Kidney capillary endothelial cell (primary cell): Measurements from ENCODE around the gene DXO.

Source experiments
- DNase-seq: peaks from one replicate; pipeline ENCODE4 v3.0.0-alpha.2; 2018; ENCODE audit warnings: low spot score

The DXO gene

GRCh38 chr6:31928672-31928939 lies 43.3 kb downstream of the DXO start:
- no peak for DNase-seq

- no peak for DNase-seq
These were observed 43.9 kb downstream of the DXO start for GRCh38 chr6:31927863-31928671.

- no peak for DNase-seq
These were observed 44.6 kb downstream of the DXO start, which contains the start of gene C2 for GRCh38 chr6:31927242-31927862. C2 (plus strand) TSS chr6:31927717; CDS start chr6:31927753, 36 bp downstream.

GRCh38 chr6:31922942-31923341 lies 49.0 kb downstream of the DXO start:
- DNase-seq = no peak

- no peak for DNase-seq
These were observed 51.1 kb downstream of the DXO start for GRCh38 chr6:31920811-31921210.
